Ovary (tissue), 3 donors: Measurements from ENCODE around the gene RBM15B.

ENCODE experiments used
- EP300 ChIP-seq: sonication (generic); formaldehyde crosslinking; IDR thresholded peaks from one replicate; pipeline ENCODE4 v1.6.1; 2017; ENCODE audit warnings: antibody characterized with exemption
- POLR2A ChIP-seq: fragments of 450-650 bp; IDR thresholded peaks from one replicate; pipeline ENCODE4 v1.6.1; 2017; ENCODE audit warnings: antibody characterized with exemption, mild to moderate bottlenecking, moderate library complexity
- TF ChIP-seq, protein P1 (sequence below), 3 donors: fragments of 450-650 bp in 2 of 3; fragments of 200-600 bp in 1 of 3; IDR thresholded peaks; one replicate each; pipeline versions ENCODE4 v1.5.1 to v1.8.0; 2016 to 2022; ENCODE audit warnings: antibody characterized with exemption in 3 of 3, mild to moderate bottlenecking in 1 of 3
- donor health status: DM: no; HTN: no; CAD: no.

DNA sequence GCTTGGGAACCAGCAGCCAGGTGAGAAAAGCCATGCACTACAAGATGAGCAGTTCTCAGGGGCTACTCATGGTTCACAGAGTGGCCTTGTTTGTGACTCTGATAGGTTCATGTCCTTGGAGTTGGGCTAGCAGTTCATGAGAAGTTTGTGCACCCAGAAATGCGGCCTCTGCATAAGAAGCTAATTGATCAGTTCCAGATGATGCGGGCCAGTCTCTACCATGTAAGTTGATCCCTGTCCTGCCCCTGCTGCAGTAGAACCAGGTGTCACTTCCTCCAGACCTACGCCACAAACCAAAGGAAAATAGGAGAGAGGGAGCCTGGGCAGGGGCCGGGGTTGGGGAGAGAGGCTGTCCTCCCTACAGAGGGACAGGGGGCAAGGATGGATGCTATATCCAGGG, 33.2 kb upstream of the RBM15B start:
- TF ChIP-seq POLR2A = no peak
- TF ChIP-seq, protein P1, sequence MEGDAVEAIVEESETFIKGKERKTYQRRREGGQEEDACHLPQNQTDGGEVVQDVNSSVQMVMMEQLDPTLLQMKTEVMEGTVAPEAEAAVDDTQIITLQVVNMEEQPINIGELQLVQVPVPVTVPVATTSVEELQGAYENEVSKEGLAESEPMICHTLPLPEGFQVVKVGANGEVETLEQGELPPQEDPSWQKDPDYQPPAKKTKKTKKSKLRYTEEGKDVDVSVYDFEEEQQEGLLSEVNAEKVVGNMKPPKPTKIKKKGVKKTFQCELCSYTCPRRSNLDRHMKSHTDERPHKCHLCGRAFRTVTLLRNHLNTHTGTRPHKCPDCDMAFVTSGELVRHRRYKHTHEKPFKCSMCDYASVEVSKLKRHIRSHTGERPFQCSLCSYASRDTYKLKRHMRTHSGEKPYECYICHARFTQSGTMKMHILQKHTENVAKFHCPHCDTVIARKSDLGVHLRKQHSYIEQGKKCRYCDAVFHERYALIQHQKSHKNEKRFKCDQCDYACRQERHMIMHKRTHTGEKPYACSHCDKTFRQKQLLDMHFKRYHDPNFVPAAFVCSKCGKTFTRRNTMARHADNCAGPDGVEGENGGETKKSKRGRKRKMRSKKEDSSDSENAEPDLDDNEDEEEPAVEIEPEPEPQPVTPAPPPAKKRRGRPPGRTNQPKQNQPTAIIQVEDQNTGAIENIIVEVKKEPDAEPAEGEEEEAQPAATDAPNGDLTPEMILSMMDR (IDR thresholded peaks at IDR 0.05) = no peak
- TF ChIP-seq EP300 = no peak
